Measurements from ENCODE around the gene TPP1. TPM values are rescaled to one million over a fixed set of nuclear protein-coding genes. Genes with fewer than 3 reads are reported as not detected.

The TPP1 gene
- total and polyA plus RNA-seq, 2 of the 13 experiments (the other 11 are each of a cell fraction or from before 2014, with no cell fraction given), result 13.9 to 74.6 TPM

DNA sequence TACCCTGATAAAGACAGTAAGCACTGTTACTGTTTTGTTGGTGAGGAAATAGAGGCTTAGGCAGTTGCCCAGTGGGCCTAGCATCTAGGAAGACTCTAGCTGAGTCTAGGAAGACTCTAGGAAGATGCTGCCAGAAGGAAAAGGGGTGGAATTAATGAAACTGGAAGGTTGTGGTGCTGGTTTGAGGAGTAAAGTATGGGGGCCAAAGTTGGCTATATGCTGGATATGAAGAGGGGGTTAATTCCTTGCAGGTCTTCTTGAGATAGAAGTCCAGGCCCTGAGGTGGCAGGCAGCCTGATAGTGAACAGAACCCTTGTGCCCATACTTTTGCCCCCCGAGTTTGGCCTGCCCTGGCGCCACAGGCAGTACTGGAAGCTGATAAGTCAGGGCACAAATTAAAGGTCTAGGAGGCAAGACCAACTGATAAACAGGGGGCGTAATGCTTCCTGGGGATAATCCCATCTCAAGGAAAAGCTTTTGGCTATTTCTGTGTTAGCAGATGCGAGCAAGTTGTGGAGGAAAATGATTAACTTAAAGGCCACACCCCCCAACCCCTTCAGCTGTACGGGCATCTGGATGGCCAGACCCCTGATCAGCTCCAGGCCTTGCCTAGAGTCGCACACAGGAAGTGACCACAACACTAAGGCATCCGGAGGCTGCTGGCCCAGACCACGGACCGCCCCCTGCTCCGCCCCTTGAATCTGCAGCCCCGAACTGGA is 12.6 kb downstream of the TPP1 start (continued):
- TF ChIP-seq, protein P1, sequence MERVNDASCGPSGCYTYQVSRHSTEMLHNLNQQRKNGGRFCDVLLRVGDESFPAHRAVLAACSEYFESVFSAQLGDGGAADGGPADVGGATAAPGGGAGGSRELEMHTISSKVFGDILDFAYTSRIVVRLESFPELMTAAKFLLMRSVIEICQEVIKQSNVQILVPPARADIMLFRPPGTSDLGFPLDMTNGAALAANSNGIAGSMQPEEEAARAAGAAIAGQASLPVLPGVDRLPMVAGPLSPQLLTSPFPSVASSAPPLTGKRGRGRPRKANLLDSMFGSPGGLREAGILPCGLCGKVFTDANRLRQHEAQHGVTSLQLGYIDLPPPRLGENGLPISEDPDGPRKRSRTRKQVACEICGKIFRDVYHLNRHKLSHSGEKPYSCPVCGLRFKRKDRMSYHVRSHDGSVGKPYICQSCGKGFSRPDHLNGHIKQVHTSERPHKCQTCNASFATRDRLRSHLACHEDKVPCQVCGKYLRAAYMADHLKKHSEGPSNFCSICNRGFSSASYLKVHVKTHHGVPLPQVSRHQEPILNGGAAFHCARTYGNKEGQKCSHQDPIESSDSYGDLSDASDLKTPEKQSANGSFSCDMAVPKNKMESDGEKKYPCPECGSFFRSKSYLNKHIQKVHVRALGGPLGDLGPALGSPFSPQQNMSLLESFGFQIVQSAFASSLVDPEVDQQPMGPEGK (CRISPR knock-in tag; IDR thresholded peaks at IDR 0.05), result peak; percentile 50
- TF ChIP-seq, protein P2, sequence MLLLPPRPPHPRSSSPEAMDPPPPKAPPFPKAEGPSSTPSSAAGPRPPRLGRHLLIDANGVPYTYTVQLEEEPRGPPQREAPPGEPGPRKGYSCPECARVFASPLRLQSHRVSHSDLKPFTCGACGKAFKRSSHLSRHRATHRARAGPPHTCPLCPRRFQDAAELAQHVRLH (CRISPR knock-in tag; IDR thresholded peaks at IDR 0.05; ENCODE audit: borderline replicate concordance, low read depth), result no peak
- TF ChIP-seq, protein P3, sequence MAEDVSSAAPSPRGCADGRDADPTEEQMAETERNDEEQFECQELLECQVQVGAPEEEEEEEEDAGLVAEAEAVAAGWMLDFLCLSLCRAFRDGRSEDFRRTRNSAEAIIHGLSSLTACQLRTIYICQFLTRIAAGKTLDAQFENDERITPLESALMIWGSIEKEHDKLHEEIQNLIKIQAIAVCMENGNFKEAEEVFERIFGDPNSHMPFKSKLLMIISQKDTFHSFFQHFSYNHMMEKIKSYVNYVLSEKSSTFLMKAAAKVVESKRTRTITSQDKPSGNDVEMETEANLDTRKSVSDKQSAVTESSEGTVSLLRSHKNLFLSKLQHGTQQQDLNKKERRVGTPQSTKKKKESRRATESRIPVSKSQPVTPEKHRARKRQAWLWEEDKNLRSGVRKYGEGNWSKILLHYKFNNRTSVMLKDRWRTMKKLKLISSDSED (CRISPR knock-in tag; IDR thresholded peaks at IDR 0.05), result no peak
- TF ChIP-seq KDM5B (CRISPR knock-in tag; IDR thresholded peaks at IDR 0.05; ENCODE audit: borderline replicate concordance), result no peak
- peak; percentile 88 for TF ChIP-seq FOSL2 (CRISPR knock-in tag; IDR thresholded peaks at IDR 0.05)
- peak; percentile 94 for TF ChIP-seq SP5 (CRISPR knock-in tag; IDR thresholded peaks at IDR 0.05; ENCODE audit: borderline replicate concordance, low read depth)
- peak; percentile 50; the same call in 1 of the 2 replicates for TF ChIP-seq RFXANK (CRISPR knock-in tag; IDR thresholded peaks at IDR 0.05)
- TF ChIP-seq GABPA (IDR thresholded peaks at IDR 0.05; ENCODE audit: low read depth, low read length), result peak; percentile 57
- TF ChIP-seq GABPA (CRISPR knock-in tag; IDR thresholded peaks at IDR 0.05; ENCODE audit: low read depth), result peak; percentile 90
- peak; percentile 25; the same call in 1 of the 2 replicates for TF ChIP-seq RXRA (CRISPR knock-in tag; IDR thresholded peaks at IDR 0.05)
- peak; percentile 69; the same call in 1 of the 3 replicates for TF ChIP-seq MXI1 (IDR thresholded peaks at IDR 0.05; ENCODE audit: borderline replicate concordance, low read depth, low read length)
- 0 out of 2 replicates have a peak, but pooled peaks have one; percentile 39 for TF ChIP-seq KAT7 (CRISPR knock-in tag; IDR thresholded peaks at IDR 0.05; ENCODE audit: borderline replicate concordance)
- TF ChIP-seq, protein P4, sequence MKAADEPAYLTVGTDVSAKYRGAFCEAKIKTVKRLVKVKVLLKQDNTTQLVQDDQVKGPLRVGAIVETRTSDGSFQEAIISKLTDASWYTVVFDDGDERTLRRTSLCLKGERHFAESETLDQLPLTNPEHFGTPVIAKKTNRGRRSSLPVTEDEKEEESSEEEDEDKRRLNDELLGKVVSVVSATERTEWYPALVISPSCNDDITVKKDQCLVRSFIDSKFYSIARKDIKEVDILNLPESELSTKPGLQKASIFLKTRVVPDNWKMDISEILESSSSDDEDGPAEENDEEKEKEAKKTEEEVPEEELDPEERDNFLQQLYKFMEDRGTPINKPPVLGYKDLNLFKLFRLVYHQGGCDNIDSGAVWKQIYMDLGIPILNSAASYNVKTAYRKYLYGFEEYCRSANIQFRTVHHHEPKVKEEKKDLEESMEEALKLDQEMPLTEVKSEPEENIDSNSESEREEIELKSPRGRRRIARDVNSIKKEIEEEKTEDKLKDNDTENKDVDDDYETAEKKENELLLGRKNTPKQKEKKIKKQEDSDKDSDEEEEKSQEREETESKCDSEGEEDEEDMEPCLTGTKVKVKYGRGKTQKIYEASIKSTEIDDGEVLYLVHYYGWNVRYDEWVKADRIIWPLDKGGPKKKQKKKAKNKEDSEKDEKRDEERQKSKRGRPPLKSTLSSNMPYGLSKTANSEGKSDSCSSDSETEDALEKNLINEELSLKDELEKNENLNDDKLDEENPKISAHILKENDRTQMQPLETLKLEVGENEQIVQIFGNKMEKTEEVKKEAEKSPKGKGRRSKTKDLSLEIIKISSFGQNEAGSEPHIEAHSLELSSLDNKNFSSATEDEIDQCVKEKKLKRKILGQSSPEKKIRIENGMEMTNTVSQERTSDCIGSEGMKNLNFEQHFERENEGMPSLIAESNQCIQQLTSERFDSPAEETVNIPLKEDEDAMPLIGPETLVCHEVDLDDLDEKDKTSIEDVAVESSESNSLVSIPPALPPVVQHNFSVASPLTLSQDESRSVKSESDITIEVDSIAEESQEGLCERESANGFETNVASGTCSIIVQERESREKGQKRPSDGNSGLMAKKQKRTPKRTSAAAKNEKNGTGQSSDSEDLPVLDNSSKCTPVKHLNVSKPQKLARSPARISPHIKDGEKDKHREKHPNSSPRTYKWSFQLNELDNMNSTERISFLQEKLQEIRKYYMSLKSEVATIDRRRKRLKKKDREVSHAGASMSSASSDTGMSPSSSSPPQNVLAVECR (CRISPR knock-in tag; IDR thresholded peaks at IDR 0.05; ENCODE audit: borderline replicate concordance), result peak; percentile 75; the same call in 1 of the 2 replicates
- no peak for TF ChIP-seq SNAPC2 (CRISPR knock-in tag; IDR thresholded peaks at IDR 0.05)
- TF ChIP-seq, protein P5, sequence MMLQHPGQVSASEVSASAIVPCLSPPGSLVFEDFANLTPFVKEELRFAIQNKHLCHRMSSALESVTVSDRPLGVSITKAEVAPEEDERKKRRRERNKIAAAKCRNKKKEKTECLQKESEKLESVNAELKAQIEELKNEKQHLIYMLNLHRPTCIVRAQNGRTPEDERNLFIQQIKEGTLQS (CRISPR knock-in tag; IDR thresholded peaks at IDR 0.05), result peak; percentile 75; the same call in 1 of the 2 replicates
- peak; percentile 36; the same call in 1 of the 2 replicates for TF ChIP-seq IRF2 (CRISPR knock-in tag; IDR thresholded peaks at IDR 0.05)
- TF ChIP-seq, protein P6, sequence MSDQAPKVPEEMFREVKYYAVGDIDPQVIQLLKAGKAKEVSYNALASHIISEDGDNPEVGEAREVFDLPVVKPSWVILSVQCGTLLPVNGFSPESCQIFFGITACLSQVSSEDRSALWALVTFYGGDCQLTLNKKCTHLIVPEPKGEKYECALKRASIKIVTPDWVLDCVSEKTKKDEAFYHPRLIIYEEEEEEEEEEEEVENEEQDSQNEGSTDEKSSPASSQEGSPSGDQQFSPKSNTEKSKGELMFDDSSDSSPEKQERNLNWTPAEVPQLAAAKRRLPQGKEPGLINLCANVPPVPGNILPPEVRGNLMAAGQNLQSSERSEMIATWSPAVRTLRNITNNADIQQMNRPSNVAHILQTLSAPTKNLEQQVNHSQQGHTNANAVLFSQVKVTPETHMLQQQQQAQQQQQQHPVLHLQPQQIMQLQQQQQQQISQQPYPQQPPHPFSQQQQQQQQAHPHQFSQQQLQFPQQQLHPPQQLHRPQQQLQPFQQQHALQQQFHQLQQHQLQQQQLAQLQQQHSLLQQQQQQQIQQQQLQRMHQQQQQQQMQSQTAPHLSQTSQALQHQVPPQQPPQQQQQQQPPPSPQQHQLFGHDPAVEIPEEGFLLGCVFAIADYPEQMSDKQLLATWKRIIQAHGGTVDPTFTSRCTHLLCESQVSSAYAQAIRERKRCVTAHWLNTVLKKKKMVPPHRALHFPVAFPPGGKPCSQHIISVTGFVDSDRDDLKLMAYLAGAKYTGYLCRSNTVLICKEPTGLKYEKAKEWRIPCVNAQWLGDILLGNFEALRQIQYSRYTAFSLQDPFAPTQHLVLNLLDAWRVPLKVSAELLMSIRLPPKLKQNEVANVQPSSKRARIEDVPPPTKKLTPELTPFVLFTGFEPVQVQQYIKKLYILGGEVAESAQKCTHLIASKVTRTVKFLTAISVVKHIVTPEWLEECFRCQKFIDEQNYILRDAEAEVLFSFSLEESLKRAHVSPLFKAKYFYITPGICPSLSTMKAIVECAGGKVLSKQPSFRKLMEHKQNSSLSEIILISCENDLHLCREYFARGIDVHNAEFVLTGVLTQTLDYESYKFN (CRISPR knock-in tag; conservative IDR thresholded peaks at IDR 0.05), result peak; percentile 46
- no peak for TF ChIP-seq PCBP2 (optimal IDR thresholded peaks at IDR 0.05; ENCODE audit: low read depth, low read length, poor library complexity, severe bottlenecking)

All from HepG2 (cell line).